Fibroblast of lung (primary cell): Measurements from ENCODE around the gene ACP6. TPM values are rescaled to one million over a fixed set of nuclear protein-coding genes. Genes with fewer than 3 reads are reported as not detected.

Experiments used
- DNase-seq, 2 donors: peaks; one replicate each; pipeline versions ENCODE4 v3.0.0 to v3.0.0-alpha.2; 2010; ENCODE audit warnings: low read depth in 2 of 2
- H2AFZ ChIP-seq: 2 replicates; pipeline ENCODE4 v1.5.1; 2012; ENCODE audit warnings: low read length, control low read depth, inconsistent platforms
- H3K27ac ChIP-seq: 2 replicates; pipeline ENCODE4 v1.5.1; 2011; ENCODE audit warnings: low read length, control low read depth; ENCODE audit not compliant: insufficient read depth
- H3K27me3 ChIP-seq: 2 replicates; pipeline ENCODE4 v1.5.1; 2011; ENCODE audit warnings: mild to moderate bottlenecking, low read length; ENCODE audit not compliant: control insufficient read depth, insufficient read depth
- H3K36me3 ChIP-seq: 2 replicates; pipeline ENCODE4 v1.5.1; 2011; ENCODE audit warnings: low read length; ENCODE audit not compliant: control insufficient read depth, insufficient read depth
- H3K4me1 ChIP-seq: 2 replicates; pipeline ENCODE4 v1.5.1; 2011; ENCODE audit warnings: low read length; ENCODE audit not compliant: control insufficient read depth, insufficient read depth; ENCODE audit errors: extremely low read depth
- H3K4me2 ChIP-seq: 2 replicates; pipeline ENCODE4 v1.5.1; 2011; ENCODE audit warnings: low read length, control low read depth; ENCODE audit not compliant: insufficient read depth; ENCODE audit errors: extremely low read depth
- H3K4me3 ChIP-seq, 4 experiments: fragments of 200-600 bp in 1 of 4; sonication (generic) in 1 of 4; replicated peaks in 1 of 4; 2 replicates each; pipeline ENCODE4 v1.5.1; 2011 to 2016; ENCODE audit warnings: low read length in 4 of 4, low read depth in 3 of 4, mild to moderate bottlenecking in 3 of 4, control low read depth in 2 of 4, inconsistent platforms in 1 of 4, mixed read lengths in 1 of 4; ENCODE audit not compliant: insufficient read depth in 1 of 4; ENCODE audit errors: control extremely low read depth in 1 of 4
- H3K79me2 ChIP-seq: 2 replicates; pipeline ENCODE4 v1.5.1; 2012; ENCODE audit warnings: mild to moderate bottlenecking, low read length, inconsistent platforms; ENCODE audit not compliant: control insufficient read depth, insufficient read depth
- H3K9ac ChIP-seq: 2 replicates; pipeline ENCODE4 v1.5.1; 2011; ENCODE audit warnings: mild to moderate bottlenecking, low read length, control low read depth; ENCODE audit not compliant: insufficient read depth
- H3K9me3 ChIP-seq: 2 replicates; pipeline ENCODE4 v1.5.1; 2012; ENCODE audit warnings: low read depth, low read length; ENCODE audit not compliant: control insufficient read depth, insufficient read depth
- H4K20me1 ChIP-seq: 2 replicates; pipeline ENCODE4 v1.5.1; 2011; ENCODE audit warnings: low read length; ENCODE audit not compliant: control insufficient read depth, insufficient read depth; ENCODE audit errors: extremely low read depth
- CTCF ChIP-seq, 2 donors: IDR thresholded peaks in 1 of 2; conservative IDR thresholded peaks in 1 of 2; 1 replicate in 1 of 2; 2 replicates in 1 of 2; pipeline ENCODE4 v1.5.1; 2011 to 2012; ENCODE audit warnings: low read length in 2 of 2, control low read depth in 1 of 2, inconsistent platforms in 1 of 2, low read depth in 1 of 2, mild to moderate bottlenecking in 1 of 2
- EZH2 ChIP-seq: IDR thresholded peaks from 2 replicates; pipeline ENCODE4 v1.5.1; 2012; ENCODE audit warnings: low read length, control low read depth, mild to moderate bottlenecking; ENCODE audit errors: missing control alignments
- polyA minus RNA-seq: library from RNA; depleted of rRNA, polyadenylated mRNA; stranded (reverse); fragments of >200 nt; gene quantifications from 2 replicates; pipeline ENCODE4 v1.2.3, GENCODE V29; 2011; ENCODE audit warnings: low replicate concordance
- polyA plus RNA-seq, 2 donors: library from polyadenylated mRNA; depleted of rRNA in 1 of 2; stranded (reverse) in 1 of 2; unstranded in 1 of 2; fragments of >200 nt; gene quantifications; 2 replicates each; pipeline ENCODE4 v1.2.1, GENCODE V29; 2011 to 2012; ENCODE audit warnings: missing spikeins in 1 of 2
- total RNA-seq: library from RNA; depleted of rRNA; stranded (reverse); fragments of >200 nt; gene quantifications from 2 replicates; pipeline ENCODE4 v1.2.1, GENCODE V29; 2014

The ACP6 gene
- total RNA-seq (5.1 and 7.4 TPM in 2 replicates), polyA plus RNA-seq (3.9 and 7.6 TPM in 2 replicates), polyA minus RNA-seq (5.3 and 11.6 TPM in 2 replicates)
- 5.9 and 12.2 TPM in 2 replicates for polyA plus RNA-seq (2012)

- Histone ChIP-seq H3K27ac (peak within 1 kb of the TSS; percentile 20), H3K4me3 (peak within 1 kb of the TSS; percentile 58 to 81 (median 68)), H3K79me2 (no peaks in the 10 kb centered on the region), H3K9ac (peak within 1 kb of the TSS; percentile 51), H3K4me1 (no peaks in the 10 kb centered on the region), H3K9me3 (no peaks in the 10 kb centered on the region), H4K20me1 (no peaks in the 10 kb centered on the region), H3K4me2 (peak within 1 kb of the TSS; percentile 65), H3K36me3 (no peaks in the 10 kb centered on the region), H2AFZ (peak within 1 kb of the TSS; percentile 74), H3K27me3 (no peaks in the 10 kb centered on the region)
- TF ChIP-seq CTCF (conservative IDR thresholded peaks at IDR 0.05 in 1 of 2, IDR thresholded peaks at IDR 0.05 in 1 of 2; ENCODE audit: low read depth in 1 of 2, low read length in 2 of 2) (no peak), EZH2 (no peak)
- peak; percentile 94 to 96 for DNase-seq
Observed at GRCh38 chr1:147670319-147671001, at the start of gene ACP6. TSS of gene ACP6 (minus strand) at chr1:147670524. CDS start at chr1:147670048, 476 bp downstream.

- no peak overlapping the region for H3K9ac ChIP-seq
- TF ChIP-seq EZH2 (no peak), CTCF (conservative IDR thresholded peaks at IDR 0.05 in 1 of 2, IDR thresholded peaks at IDR 0.05 in 1 of 2; ENCODE audit: low read depth in 1 of 2, low read length in 2 of 2) (no peak)
- no peak overlapping the region for H3K4me3 ChIP-seq
- no peaks in the 10 kb centered on the region for H3K4me1 ChIP-seq
- H3K79me2 ChIP-seq = no peaks in the 10 kb centered on the region
- H4K20me1 ChIP-seq = no peaks in the 10 kb centered on the region
- H3K4me2 ChIP-seq = no peak overlapping the region
- no peak for DNase-seq
- no peaks in the 10 kb centered on the region for H3K36me3 ChIP-seq
- no peak overlapping the region for H2AFZ ChIP-seq
- H3K27me3 ChIP-seq = no peaks in the 10 kb centered on the region
- H3K9me3 ChIP-seq = no peaks in the 10 kb centered on the region
- no peak overlapping the region for H3K27ac ChIP-seq
Observed at GRCh38 chr1:147719711-147720225, 49.4 kb upstream of the ACP6 start.

GRCh38 chr1:147719029-147719698, 48.8 kb upstream of the ACP6 start:
- H3K4me3 ChIP-seq = no peak overlapping the region
- no peaks in the 10 kb centered on the region for H3K4me1 ChIP-seq
- no peak overlapping the region for H3K4me2 ChIP-seq
- H3K27me3 ChIP-seq = no peaks in the 10 kb centered on the region
- H3K9ac ChIP-seq = no peak overlapping the region
- H3K36me3 ChIP-seq = no peaks in the 10 kb centered on the region
- H2AFZ ChIP-seq = no peak overlapping the region
- H3K27ac ChIP-seq = no peak overlapping the region
- no peaks in the 10 kb centered on the region for H3K79me2 ChIP-seq
- no peak for TF ChIP-seq CTCF (conservative IDR thresholded peaks at IDR 0.05 in 1 of 2, IDR thresholded peaks at IDR 0.05 in 1 of 2; ENCODE audit: low read depth in 1 of 2, low read length in 2 of 2)
- no peak for TF ChIP-seq EZH2
- H4K20me1 ChIP-seq = no peaks in the 10 kb centered on the region
- no peaks in the 10 kb centered on the region for H3K9me3 ChIP-seq
- no peak for DNase-seq
